ENCODE results near the gene MFSD12. TPM values are rescaled to one million over a fixed set of nuclear protein-coding genes. Genes with fewer than 3 reads are reported as not detected.

The MFSD12 gene
- total and polyA plus RNA-seq, 2 of the 8 experiments (the other 6 are each of a cell fraction or from before 2014, with no cell fraction given), result 59.6 to 71.3 TPM

DNA sequence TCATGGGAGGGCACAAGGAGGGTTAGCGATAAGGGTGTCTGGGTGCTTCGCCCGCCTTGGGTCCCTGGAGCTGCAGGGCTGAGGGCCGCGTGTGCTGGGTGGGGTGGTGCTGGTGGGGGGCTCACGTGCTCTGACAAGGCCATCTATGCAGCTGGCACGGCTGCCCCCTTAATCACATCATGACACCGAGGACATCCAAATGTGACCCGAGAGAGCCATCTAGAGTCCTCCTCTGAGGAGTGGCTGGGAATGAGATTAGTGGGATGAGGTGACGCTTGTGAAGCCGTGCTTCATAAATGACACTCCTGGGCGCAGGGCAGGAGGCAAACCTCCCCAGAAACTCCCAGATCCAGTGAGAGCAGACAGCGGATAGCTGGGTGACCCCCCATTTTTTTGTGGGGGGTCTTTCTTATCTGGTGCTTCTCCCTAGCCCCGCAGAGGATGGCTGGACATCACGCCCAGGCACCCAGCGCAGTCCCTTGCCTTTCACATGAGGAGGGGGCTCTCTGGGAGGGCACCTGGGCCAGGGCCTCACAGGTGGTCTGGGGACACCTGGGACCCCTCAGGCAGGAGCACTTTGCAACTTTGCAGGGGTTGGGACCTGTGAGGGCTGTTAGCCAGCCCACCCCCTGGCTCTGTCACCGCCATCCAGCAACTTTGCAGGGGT, 44.7 kb downstream of the MFSD12 start (continued):
- TF ChIP-seq, protein P1, sequence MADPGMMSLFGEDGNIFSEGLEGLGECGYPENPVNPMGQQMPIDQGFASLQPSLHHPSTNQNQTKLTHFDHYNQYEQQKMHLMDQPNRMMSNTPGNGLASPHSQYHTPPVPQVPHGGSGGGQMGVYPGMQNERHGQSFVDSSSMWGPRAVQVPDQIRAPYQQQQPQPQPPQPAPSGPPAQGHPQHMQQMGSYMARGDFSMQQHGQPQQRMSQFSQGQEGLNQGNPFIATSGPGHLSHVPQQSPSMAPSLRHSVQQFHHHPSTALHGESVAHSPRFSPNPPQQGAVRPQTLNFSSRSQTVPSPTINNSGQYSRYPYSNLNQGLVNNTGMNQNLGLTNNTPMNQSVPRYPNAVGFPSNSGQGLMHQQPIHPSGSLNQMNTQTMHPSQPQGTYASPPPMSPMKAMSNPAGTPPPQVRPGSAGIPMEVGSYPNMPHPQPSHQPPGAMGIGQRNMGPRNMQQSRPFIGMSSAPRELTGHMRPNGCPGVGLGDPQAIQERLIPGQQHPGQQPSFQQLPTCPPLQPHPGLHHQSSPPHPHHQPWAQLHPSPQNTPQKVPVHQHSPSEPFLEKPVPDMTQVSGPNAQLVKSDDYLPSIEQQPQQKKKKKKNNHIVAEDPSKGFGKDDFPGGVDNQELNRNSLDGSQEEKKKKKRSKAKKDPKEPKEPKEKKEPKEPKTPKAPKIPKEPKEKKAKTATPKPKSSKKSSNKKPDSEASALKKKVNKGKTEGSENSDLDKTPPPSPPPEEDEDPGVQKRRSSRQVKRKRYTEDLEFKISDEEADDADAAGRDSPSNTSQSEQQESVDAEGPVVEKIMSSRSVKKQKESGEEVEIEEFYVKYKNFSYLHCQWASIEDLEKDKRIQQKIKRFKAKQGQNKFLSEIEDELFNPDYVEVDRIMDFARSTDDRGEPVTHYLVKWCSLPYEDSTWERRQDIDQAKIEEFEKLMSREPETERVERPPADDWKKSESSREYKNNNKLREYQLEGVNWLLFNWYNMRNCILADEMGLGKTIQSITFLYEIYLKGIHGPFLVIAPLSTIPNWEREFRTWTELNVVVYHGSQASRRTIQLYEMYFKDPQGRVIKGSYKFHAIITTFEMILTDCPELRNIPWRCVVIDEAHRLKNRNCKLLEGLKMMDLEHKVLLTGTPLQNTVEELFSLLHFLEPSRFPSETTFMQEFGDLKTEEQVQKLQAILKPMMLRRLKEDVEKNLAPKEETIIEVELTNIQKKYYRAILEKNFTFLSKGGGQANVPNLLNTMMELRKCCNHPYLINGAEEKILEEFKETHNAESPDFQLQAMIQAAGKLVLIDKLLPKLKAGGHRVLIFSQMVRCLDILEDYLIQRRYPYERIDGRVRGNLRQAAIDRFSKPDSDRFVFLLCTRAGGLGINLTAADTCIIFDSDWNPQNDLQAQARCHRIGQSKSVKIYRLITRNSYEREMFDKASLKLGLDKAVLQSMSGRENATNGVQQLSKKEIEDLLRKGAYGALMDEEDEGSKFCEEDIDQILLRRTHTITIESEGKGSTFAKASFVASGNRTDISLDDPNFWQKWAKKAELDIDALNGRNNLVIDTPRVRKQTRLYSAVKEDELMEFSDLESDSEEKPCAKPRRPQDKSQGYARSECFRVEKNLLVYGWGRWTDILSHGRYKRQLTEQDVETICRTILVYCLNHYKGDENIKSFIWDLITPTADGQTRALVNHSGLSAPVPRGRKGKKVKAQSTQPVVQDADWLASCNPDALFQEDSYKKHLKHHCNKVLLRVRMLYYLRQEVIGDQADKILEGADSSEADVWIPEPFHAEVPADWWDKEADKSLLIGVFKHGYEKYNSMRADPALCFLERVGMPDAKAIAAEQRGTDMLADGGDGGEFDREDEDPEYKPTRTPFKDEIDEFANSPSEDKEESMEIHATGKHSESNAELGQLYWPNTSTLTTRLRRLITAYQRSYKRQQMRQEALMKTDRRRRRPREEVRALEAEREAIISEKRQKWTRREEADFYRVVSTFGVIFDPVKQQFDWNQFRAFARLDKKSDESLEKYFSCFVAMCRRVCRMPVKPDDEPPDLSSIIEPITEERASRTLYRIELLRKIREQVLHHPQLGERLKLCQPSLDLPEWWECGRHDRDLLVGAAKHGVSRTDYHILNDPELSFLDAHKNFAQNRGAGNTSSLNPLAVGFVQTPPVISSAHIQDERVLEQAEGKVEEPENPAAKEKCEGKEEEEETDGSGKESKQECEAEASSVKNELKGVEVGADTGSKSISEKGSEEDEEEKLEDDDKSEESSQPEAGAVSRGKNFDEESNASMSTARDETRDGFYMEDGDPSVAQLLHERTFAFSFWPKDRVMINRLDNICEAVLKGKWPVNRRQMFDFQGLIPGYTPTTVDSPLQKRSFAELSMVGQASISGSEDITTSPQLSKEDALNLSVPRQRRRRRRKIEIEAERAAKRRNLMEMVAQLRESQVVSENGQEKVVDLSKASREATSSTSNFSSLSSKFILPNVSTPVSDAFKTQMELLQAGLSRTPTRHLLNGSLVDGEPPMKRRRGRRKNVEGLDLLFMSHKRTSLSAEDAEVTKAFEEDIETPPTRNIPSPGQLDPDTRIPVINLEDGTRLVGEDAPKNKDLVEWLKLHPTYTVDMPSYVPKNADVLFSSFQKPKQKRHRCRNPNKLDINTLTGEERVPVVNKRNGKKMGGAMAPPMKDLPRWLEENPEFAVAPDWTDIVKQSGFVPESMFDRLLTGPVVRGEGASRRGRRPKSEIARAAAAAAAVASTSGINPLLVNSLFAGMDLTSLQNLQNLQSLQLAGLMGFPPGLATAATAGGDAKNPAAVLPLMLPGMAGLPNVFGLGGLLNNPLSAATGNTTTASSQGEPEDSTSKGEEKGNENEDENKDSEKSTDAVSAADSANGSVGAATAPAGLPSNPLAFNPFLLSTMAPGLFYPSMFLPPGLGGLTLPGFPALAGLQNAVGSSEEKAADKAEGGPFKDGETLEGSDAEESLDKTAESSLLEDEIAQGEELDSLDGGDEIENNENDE (IDR thresholded peaks at IDR 0.05; ENCODE audit: insufficient replicate concordance, low read length), result no peak

Data from H1 (cell line).